NCI-H146 (cell line): ENCODE measurements around the gene DYNLT5.
"Not testable (repeated sequence)": the region's sequence is repeated elsewhere in the genome, so short reads cannot be mapped to it uniquely, and the experiment has no call there.

Experiments used
- DNase-seq: peaks from one replicate; lab custom pipeline; 2025; lab: John Stamatoyannopoulos, UW

DYNLT5 gene

GRCh38 chr1:66752000-66752592 lies at the start of gene DYNLT5:
TSS of gene DYNLT5 (plus strand) at chr1:66752459. CDS start at chr1:66754659, 2,200 bp downstream.
- DNase-seq = no peak

GRCh38 chr1:66704177-66704875 lies 47.9 kb upstream of the DYNLT5 start:
- no peak for DNase-seq

- DNase-seq = no peak
Measured at GRCh38 chr1:66705110-66705509, 47.1 kb upstream of the DYNLT5 start.

- no peak for DNase-seq
Measured at GRCh38 chr1:66711420-66711819, 40.8 kb upstream of the DYNLT5 start.

- DNase-seq = no peak
Measured at GRCh38 chr1:66712839-66713238, 39.4 kb upstream of the DYNLT5 start.

GRCh38 chr1:66723985-66724384 lies 28.3 kb upstream of the DYNLT5 start:
- DNase-seq = no peak

GRCh38 chr1:66725885-66726665 lies 26.2 kb upstream of the DYNLT5 start:
- peak; percentile 48 for DNase-seq

- DNase-seq = no peak
Measured at GRCh38 chr1:66728021-66728420, 24.2 kb upstream of the DYNLT5 start.

GRCh38 chr1:66728716-66729115 lies 23.5 kb upstream of the DYNLT5 start:
- not testable (repeated sequence) for DNase-seq

GRCh38 chr1:66729119-66729518 lies 23.1 kb upstream of the DYNLT5 start:
- no peak for DNase-seq

- no peak for DNase-seq
Measured at GRCh38 chr1:66729523-66729922, 22.7 kb upstream of the DYNLT5 start.

GRCh38 chr1:66730462-66730861 lies 21.8 kb upstream of the DYNLT5 start:
- no peak for DNase-seq

GRCh38 chr1:66731170-66731865 lies 20.9 kb upstream of the DYNLT5 start:
- DNase-seq = no peak

GRCh38 chr1:66732407-66733166 lies 19.7 kb upstream of the DYNLT5 start:
- DNase-seq = no peak

GRCh38 chr1:66733348-66734017 lies 18.8 kb upstream of the DYNLT5 start:
- DNase-seq = no peak

- not testable (repeated sequence) for DNase-seq
Measured at GRCh38 chr1:66734531-66734930, 17.7 kb upstream of the DYNLT5 start.

- no peak for DNase-seq
Measured at GRCh38 chr1:66737836-66738235, 14.4 kb upstream of the DYNLT5 start.

GRCh38 chr1:66739401-66740157 lies 12.7 kb upstream of the DYNLT5 start:
- DNase-seq = no peak

GRCh38 chr1:66745451-66745850 lies 6.8 kb upstream of the DYNLT5 start:
- no peak for DNase-seq

- DNase-seq = no peak
Measured at GRCh38 chr1:66747501-66747900, 4.8 kb upstream of the DYNLT5 start.
